CD4-positive, alpha-beta T cell treated with Interleukin-6 for 4 hours (primary cell): ENCODE data around the gene FKBP6.
"Not testable (repeated sequence)": the region's sequence is repeated elsewhere in the genome, so short reads cannot be mapped to it uniquely, and the experiment has no call there.

Source experiments
- DNase-seq: peaks from one replicate; pipeline ENCODE4 v3.0.0-alpha.2; 2020; ENCODE audit warnings: mixed read lengths

FKBP6 gene

DNA sequence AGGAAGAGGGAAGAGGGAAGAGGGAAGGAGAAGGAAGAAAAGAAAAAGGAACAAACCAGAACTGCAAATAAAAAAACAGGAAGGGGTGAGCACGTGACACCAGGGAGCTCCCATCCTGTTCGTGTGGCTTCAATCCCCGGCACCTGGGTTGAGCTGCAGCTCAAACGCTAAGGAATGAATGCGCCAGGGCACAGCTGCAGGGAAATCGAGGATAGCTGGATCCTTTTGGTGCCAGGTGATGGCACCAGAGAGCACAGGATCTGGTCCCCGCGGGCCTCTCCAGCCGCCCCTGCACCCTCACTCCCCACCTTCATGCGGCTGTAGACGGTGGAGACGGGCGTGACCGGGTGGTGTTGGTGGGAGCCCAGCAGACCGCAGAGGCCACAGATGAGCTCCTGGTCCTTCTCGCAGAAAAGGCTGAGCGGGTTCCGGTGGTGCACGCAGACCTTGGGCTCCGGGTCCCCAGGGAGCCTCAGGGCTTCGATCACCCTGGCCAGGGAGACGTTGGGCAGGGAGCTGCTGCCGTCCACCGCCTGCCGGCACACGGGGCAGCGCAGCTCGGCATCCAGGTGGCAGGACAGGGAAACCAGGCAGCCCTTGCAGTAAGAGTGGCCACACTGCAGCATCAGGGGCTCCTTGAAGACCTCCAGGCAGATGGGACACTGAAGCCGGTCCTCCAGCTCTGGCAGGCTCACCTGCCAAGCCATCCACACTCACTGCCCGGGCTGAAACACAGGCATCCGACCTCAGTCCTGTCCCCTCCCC is 3.7 kb upstream of the FKBP6 start:
- peak; percentile 68 for DNase-seq

DNA sequence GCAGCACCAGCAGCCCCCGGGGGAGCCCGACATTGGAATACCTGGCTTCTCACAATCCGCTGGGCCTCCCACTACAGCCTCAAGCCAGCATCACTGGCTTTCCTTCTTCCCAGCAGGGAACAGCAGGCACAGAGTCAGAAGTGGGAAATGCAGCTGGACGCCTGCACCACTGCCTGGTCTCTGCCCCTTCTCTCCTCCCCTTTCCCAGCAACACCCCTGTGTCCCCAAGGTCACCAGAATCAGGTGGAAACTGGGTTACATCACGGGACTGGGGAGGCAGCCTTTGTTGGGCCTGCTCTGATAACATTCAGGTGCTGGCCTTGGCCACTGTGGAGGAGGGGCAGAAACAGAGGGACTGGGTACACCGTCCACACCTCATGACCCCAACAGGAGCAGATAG is 2.5 kb upstream of the FKBP6 start:
- not testable (repeated sequence) for DNase-seq

DNA sequence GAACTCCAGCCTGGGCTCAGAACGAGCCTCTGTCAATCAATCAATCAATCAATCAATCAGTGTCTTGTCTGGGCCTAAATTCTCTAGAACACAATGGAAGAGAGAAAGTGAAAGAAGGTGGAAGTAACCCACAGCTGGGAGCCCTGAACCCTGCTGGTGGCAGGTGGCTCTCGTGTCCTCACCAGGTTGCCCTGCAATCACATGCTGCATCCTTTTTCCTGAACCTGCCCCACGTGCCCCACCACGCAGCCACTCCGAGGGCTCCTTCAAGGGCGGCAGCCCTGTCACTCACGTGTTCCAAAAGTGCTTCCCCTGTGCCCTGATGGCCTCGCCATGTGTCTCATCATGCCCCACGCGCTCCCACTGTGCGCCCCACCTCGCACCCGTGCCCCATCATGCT is 512 bp upstream of the FKBP6 start:
- not testable (repeated sequence) for DNase-seq

DNA sequence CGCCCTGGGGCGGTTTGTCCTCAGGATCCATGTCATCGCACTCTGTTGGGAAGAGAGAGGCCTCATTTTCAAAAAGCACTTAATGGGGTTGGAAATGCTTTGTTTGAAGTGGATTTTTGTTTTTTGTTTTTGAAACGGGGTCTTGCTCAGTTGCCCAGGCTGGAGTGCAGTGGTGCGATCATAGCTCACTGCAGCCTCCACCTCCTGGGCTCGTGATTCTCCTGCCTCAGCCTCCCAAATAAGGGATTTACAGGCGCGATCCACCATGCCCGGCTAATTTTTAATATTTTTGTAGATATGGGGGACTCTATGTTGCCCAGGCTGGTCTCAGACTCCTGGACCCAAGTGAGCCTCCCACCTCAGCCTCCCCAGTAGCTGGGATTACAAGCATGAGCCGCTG is 735 bp downstream of the FKBP6 start:
- DNase-seq = no peak

DNA sequence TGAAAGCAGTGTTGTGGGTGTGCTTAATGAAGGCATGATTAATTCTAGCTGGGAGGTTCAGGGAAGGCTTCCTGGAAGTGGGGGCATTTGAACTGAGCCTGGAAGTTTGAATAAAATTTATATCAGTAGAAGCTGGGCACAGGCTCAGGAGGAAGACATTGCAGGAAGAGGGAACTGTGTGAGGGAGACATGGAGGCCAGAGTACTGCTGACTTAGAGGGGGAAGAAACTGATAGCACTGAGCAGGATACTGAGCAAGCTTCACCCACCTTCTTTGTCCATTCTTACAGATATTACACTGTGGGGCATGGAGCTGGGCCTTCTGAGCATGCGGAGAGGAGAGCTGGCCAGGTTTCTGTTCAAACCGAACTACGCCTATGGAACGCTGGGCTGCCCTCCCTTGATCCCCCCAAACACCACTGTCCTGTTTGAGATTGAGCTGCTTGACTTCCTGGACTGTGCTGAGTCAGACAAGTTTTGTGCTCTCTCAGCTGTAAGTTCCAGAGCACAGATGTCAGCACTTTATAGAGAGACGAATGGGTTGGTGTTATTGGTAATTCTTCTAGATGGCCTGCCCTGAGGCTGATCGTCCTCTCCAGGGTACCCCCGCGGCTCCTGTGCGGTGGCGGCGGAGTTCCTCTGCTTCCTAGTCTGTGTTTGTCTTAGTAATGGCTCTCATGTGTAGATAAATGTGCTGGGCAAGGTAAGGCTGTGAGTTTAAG is 2.1 kb downstream of the FKBP6 start:
- DNase-seq = no peak

DNA sequence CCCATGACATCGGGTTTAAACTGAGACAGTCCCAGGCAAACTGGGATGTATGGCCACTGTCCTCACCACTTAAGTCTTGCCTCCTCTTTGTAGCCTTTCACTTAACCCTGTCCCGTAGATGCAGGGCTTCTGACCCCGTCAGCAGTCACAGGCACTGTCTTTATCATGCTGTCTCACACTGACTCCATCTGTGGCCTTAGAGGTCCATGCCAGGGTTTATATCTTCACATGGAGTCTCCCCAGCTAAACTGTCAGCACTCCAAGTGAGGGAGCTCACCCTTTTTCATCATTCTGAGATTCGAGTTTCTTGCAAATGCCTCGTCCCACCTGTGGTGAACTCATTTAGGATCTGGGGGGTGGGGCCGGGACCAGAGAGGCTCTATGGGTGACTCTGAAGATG is 2.8 kb downstream of the FKBP6 start:
- no peak for DNase-seq

DNA sequence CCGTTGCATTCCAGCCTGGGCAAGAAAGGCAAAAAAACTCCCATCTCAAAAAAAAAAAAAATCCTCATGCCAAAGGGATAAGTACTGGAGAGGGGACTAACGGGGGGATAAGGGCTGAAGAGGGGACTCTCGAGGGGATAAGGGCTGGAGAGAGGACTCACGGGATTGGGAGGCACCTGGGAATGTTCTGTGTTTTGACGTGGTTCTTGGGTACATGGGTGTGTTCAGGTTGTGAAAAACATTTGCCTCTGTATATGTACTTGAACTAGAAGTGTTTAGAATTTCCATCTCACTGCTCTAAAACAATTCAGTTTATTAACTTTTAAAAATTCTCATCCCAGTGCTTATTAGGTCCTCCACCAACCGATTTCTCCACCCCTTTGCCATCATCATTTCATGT is 4.5 kb downstream of the FKBP6 start:
- no peak for DNase-seq

DNA sequence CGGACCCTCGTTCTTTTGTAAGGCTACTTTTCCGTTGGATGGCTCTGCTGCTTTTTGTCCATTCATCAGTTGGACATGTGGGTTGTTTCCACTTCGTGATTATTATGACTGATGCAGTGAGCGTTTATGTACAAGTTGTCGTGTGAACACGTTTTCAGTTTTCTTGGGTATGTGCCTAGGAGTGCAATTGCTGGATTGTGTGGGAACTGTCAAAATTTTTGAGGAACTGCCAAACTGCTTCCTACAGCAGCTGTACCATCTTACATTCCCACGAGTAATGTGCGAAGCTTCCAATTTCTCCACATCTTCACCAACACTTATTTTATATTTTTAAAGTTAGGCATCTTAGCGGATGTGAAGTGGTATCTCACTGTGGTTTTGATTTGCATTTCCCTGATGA is 10.4 kb downstream of the FKBP6 start:
- no peak for DNase-seq

DNA sequence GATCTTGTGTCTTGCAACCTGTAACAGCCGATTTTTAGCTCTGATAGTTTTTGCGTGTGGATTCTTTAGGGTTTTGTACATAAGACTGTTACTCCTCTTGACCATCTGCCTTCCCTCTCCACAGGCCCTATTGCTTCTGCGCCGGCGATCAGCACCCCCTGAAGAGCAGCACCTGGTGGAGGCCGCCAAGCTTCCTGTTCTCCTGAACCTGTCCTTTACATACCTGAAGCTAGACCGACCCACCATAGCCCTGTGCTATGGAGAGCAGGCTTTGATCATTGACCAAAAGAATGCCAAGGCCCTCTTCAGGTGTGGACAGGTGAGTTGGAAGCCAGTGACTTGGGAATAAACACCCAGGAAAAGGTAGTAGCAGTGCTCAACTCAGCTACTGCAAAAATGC is 12.6 kb downstream of the FKBP6 start:
- no peak for DNase-seq

DNA sequence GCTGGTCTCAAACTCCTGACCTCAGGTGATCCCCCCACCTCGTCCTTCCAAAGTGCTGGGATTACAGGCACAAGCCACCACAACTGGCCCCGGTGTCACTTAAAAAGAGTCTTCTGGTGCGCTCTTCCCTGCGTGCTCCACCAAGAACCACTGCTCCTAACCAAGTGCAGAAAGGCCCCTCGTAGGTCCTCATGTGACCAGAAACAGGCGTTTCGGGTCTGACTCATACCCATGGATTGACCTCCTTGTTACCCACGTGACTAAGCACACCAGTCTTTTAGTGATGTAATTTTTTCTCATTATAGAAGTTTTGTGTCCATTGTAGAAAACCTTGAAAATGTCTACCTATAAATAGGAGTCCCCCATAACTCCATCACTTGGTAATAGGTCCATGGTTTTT is 13.9 kb downstream of the FKBP6 start:
- no peak for DNase-seq

DNA sequence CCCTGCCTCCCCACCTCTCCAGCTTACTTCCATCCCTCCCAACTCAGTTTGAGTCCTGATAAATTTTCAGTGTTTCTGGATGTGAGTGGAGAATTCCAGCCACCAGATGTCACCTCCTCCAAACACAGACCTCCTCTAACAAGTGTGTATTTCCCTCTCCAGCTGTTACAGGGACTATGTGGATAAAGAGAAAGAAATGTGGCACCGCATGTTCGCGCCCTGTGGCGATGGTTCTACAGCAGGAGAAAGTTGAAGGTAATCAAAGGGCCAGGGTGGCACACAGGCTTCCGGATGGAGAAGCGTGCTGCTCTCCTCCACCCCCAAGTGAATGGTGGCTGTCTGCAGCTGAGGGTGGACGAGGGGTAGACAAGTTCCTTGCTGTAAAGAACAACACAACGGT is 14.7 kb downstream of the FKBP6 start:
- no peak for DNase-seq

DNA sequence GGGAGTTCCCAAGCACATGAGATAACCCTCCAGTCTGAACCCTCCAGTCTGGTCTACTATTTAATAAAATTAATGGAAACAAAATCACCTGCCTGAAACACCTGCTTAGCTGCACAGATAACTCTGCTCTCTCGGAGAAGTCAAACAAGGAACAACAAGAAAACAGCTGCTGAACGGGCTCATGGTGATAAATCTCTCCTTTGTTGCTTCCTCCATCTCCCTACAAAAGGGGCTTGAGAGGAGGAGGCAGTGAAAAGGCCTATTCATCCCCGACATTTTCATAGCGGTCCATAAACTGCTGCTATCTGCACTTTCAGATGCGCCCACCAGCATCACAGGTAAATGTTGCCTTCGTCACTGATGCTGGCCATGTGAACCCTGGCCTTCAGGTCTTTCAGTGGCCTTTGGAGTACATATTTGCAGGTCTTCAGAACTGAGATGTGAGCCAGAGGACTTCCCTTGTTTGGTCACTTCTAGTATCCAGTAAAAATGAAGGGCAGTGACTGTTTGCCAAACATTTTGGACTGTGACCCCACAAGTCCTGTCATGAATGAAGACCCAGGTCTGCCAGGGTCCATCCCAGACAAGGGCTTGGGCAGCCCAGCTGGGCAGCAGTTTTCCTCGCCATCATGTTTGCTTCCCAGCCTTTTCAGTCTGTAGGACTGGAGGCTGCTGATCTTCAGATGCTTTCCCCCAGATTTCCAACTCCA is 15.9 kb downstream of the FKBP6 start:
- no peak for DNase-seq

DNA sequence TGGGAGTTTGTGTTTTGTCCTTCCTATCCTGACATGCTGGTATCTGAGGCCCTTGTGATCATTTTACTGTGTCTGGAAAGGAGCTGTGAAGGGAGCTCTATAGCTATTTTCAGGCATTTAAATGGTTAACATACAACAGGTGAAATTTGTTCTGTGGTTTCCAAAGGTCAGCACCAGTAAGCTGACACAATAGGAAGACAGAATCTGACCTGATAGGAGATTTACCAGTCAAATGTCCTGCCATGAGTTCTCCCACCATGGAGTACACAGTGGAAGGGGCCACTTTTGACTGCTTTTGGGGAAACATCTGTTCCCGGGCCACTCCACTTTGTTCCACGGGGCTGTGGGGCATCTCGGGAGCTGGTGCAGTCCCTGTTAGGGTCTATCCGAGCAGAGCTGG is 17.6 kb downstream of the FKBP6 start:
- DNase-seq = no peak

DNA sequence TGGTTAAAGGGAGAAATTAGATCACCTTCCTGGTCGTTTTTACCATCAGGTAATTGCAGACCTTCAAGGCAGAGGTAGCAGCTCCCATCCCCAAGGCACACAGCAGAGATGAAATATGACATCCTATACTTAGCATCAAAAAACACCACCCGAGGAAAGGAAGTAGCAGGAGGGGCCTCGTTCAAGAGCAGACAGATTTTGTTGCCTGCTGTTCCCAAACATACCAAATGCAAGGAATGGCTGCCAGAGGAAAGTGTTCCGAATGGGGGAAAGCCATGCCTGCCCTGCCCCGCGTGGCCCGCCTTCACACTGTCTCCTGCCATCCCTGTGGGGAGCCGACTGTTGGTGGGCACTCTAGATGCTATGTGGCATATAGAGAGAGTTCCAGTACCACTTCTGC is 18.0 kb downstream of the FKBP6 start:
- no peak for DNase-seq

DNA sequence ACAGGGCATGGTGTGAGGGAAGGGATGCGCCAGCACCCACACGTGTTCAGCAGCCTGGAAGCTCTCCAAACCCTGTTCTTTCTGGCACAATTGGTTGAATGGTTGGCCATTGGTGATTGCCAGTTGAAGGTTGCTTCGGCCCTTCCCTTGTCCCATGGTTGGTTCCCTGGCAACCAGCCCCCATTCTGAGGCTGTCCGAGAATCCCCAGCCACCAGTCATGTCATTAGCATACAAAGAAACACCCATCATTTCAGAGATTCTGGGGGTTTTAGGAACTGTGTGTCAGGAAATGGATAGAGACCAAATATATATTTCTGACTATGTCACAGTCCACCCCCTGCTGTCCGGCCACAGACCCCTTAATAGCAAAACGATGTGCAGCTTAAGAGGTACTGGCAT is 21.8 kb downstream of the FKBP6 start:
- no peak for DNase-seq

DNA sequence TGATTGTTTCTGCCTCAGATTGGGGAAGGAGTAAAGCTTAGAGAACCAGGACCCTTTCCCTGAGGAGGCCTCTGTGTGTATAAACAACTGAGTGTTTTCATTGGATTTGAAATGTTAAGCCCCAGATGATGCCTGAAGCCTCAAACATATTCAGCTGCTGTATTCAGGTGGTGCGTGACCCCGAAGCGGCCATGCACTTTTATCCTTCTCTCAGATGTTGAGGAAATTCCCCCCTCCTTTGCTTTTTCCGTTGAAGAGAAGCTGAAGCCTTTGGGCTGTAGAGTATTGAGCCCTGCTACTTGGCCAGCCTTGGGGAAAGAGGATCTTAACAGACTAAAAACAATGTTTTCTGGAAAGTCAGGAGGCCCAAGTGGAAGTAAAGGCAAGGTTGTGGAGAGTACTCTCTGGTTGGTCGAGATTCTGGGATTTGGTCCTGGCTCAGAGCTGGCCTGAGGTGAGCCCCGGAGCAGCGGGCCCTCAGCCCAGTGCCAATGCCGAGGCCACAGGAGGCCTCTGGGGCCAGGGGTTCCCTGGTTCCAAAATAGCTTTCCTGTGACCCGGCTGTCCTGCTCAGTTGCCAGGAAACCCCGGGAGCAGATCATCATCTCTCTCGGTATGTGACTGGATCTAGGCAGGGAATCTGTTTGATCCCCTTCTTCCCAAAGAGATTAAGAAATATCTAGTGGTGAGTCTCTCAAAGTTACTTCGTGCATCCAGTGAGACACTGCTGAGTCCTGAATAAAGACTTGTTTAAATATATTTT is 22.5 kb downstream of the FKBP6 start:
- no peak for DNase-seq

DNA sequence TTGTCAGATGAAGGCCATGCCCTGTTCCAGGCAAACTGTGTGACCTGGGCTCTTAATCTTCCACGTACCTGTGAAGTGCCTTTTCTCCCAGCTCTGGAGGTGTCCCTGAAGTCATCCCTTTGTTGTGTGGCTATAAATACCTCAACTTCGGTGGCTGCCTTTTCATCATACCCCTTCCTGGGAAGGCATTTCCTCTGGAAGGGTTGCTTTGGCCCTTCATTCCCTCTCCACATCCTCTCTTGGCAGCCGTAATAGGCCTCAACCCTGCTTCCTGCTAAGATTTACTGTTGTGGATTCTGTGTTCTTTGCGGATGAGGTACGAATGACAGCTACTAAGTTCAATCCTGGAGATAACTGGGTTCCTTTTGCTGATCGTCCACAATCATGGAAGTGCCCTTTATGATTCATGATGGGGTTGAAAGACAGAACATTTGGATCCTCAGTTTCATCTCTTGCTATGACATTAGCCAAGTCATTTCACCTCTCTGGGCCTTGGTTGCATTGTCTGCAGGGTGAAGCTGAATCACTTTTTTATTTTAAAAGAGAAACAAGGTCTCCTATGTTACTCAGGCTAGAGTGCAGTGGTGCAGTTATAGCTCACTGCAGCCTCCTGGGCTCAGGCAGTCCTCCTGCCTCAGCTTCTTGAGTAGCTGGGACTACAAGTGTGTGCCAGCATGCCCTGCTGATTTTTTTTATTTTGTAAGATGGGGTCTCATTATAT is 23.6 kb downstream of the FKBP6 start:
- DNase-seq = no peak

DNA sequence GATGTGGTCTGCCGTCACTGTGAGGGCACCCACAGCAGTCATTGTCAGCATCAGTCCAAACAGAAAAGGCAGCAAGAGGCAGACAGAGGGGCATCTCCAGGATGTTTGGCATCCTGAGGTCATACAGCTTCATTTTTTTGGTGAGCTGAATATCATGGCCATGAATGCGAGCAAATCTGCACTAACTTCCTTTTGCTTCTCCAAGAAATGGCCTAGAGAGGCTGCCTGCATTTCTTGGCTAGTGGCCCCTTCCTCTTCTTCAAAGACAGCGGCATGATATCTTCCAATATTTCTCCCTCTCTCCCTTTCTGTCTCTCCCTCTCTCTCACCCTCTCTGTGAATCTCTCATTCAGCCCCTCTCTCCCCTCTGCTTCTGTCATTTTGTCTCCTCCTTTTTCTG is 24.8 kb downstream of the FKBP6 start:
- DNase-seq = no peak

DNA sequence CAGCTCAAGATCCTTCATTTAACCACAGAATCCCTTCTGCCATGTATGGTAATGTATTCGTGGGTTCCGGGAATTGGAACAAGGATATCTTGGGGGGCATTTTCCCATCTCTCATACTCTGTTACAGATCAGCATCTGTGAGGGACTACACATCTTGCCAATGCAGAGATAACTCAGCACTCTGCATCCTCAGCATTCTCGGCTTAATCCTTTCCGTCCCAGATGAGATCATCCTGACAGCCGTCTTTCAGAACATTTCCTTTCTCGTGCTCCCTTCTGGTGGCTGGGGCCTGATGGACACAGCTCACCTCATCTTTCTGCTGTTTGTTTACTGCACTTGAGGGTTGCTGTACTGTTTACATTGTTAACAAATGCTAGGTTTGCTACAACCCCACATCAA is 25.3 kb downstream of the FKBP6 start:
- DNase-seq = no peak

DNA sequence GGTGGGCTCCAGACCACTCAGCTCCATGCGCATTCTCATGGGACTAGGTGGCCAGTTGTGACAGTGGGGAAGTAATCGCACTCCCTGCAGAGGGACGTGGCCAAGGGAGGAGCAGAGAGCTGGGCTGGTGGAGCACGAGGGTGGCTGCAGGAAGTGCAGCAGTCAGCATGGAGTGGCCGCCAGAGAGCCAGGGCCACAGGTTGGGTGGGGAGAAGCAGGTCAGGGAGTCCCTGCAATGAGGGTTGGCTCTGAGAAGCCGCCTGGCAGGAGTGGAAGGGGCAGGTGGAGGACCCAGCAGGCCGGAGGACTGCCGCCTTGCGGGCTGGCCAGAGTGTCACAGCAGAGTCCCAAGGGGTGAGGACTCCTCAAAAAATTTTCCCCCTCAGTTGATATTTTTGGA is 26.2 kb downstream of the FKBP6 start:
- no peak for DNase-seq

DNA sequence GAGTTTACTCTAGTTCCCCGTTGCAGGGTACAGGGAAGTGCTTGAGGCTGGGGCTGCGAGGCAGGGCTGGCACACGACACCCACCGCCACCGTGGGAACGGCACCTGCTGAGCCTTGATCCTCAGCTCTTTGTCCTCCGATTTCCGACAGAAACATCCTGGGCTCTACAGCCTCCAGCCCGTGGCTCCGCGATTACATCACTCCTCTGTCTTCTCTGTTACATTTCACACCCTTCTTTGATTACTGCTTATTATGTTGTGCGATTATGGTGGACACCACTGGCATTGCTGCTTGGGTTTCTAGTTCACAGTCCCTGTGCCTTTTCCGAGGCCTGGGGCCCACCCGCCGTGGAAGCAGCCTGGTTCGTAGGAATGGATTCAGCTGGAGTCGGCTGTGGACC is 26.9 kb downstream of the FKBP6 start:
- DNase-seq = no peak

DNA sequence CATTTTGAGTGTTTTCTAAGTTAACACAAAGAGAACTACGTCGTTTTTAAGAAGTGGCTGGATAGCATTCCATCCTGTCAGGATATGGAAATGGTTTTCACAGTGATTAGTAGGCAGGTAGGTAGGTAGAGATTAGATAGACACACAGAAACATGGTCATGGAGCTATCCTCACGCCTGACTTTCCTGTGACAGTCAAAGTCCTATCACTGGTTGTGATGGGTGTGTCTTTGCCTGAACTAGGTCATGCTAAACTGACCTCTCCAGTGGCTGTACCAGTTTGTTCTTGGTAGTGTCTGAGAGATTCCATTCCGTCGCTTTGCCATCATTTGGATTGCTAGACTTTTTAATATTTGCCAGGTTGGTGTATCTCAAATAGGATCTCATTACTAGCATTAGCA is 28.2 kb downstream of the FKBP6 start:
- no peak for DNase-seq
